H1 (cell line): ENCODE measurements around the gene TP53I11.

Experiments used
- CTCF ChIP-seq, 3 experiments: IDR thresholded peaks; 1 replicate in 2 of 3; 2 replicates in 1 of 3; pipeline versions ENCODE4 v1.5.1 to v1.6.1; 2011; ENCODE audit warnings: low read length in 3 of 3, mild to moderate bottlenecking in 3 of 3, inconsistent platforms in 2 of 3, low read depth in 1 of 3, moderate library complexity in 1 of 3; ENCODE audit not compliant: insufficient read depth in 1 of 3; ENCODE audit errors: control extremely low read depth in 1 of 3
- EGR1 ChIP-seq: IDR thresholded peaks from 2 replicates; pipeline ENCODE4 v1.6.1; 2011; ENCODE audit warnings: low read depth, low read length, borderline replicate concordance
- JUND ChIP-seq: IDR thresholded peaks from 2 replicates; pipeline ENCODE4 v1.6.1; 2011; ENCODE audit warnings: mild to moderate bottlenecking, improper control_type of control experiment, low read length
- KDM4A ChIP-seq: IDR thresholded peaks from one replicate; pipeline ENCODE4 v1.7.1; 2012; ENCODE audit warnings: low read depth, mild to moderate bottlenecking, moderate library complexity, low read length, inconsistent platforms; ENCODE audit not compliant: severe bottlenecking
- MAFK ChIP-seq: IDR thresholded peaks from 2 replicates; pipeline ENCODE4 v1.6.1; 2012; ENCODE audit warnings: low read depth, mild to moderate bottlenecking, improper control_type of control experiment, low read length
- NRF1 ChIP-seq: IDR thresholded peaks from 2 replicates; pipeline ENCODE4 v1.6.1; 2011; ENCODE audit warnings: mild to moderate bottlenecking, low read depth, low read length, improper control_type of control experiment
- POLR2A ChIP-seq, 2 experiments: IDR thresholded peaks; 1 replicate in 1 of 2; 2 replicates in 1 of 2; pipeline ENCODE4 v1.6.1; 2011; ENCODE audit warnings: low read depth in 2 of 2, low read length in 2 of 2, mild to moderate bottlenecking in 2 of 2; ENCODE audit errors: control extremely low read depth in 1 of 2
- POU5F1 ChIP-seq: IDR thresholded peaks from 2 replicates; pipeline ENCODE4 v1.6.1; 2011; ENCODE audit warnings: low read depth, mild to moderate bottlenecking, low read length, moderate library complexity
- RAD21 ChIP-seq, 2 experiments: IDR thresholded peaks in 1 of 2; conservative IDR thresholded peaks in 1 of 2; 2 replicates each; pipeline ENCODE4 v1.6.1; 2011; ENCODE audit warnings: low read depth in 2 of 2, low read length in 2 of 2, improper control_type of control experiment in 1 of 2, inconsistent platforms in 1 of 2, mild to moderate bottlenecking in 1 of 2, moderate library complexity in 1 of 2
- RFX5 ChIP-seq: IDR thresholded peaks from 2 replicates; pipeline ENCODE4 v1.6.1; 2011; ENCODE audit warnings: low read depth, low read length, improper control_type of control experiment, borderline replicate concordance
- RXRA ChIP-seq: IDR thresholded peaks from 2 replicates; pipeline ENCODE4 v1.6.1; 2011; ENCODE audit warnings: low read depth, mild to moderate bottlenecking, low read length, moderate library complexity; ENCODE audit not compliant: insufficient read depth
- SIN3A ChIP-seq, 2 experiments: IDR thresholded peaks in 1 of 2; conservative IDR thresholded peaks in 1 of 2; 2 replicates each; pipeline ENCODE4 v1.6.1; 2011 to 2012; ENCODE audit warnings: low read length in 2 of 2, improper control_type of control experiment in 1 of 2, low read depth in 1 of 2, mild to moderate bottlenecking in 1 of 2
- SIX5 ChIP-seq: IDR thresholded peaks from 2 replicates; pipeline ENCODE4 v1.6.1; 2011; ENCODE audit warnings: mild to moderate bottlenecking, low read depth, low read length
- TBP ChIP-seq: IDR thresholded peaks from 2 replicates; pipeline ENCODE4 v1.6.1; 2011; ENCODE audit warnings: low read depth, low read length, improper control_type of control experiment

DNA sequence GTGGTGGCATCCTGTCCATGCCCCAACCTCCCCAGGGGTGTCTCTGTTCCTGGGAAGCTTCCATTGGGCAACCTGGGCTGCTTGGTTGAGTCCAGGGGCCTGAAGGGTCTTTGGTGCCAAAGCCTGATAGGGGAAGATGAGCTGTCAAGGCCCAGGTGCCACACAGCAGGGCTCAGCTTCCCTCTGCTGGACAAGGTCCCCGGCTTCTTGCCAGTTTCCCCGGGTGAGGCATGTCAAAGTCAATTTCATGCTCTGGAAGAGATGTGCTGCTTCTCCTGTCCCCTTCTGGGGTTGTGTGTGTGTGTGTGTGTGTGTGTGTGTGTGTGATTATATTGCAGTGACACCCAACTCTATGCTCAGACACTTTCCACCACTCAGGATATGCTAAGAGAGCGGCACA is 26.9 kb downstream of the TP53I11 start:
- TF ChIP-seq SIN3A (conservative IDR thresholded peaks at IDR 0.05 in 1 of 2, IDR thresholded peaks at IDR 0.05 in 1 of 2; ENCODE audit: low read depth in 1 of 2, low read length in 2 of 2) (no peak), CTCF (IDR thresholded peaks at IDR 0.05; ENCODE audit: control extremely low read depth in 1 of 3, insufficient read depth in 1 of 3, low read depth in 1 of 3, low read length in 3 of 3) (no peak), SIX5 (no peak), JUND (no peak), RXRA (no peak), RAD21 (IDR thresholded peaks at IDR 0.05 in 1 of 2, conservative IDR thresholded peaks at IDR 0.05 in 1 of 2; ENCODE audit: low read depth in 2 of 2, low read length in 2 of 2) (no peak), EGR1 (no peak), MAFK (no peak), RFX5 (no peak), NRF1 (no peak), TBP (no peak), POLR2A (IDR thresholded peaks at IDR 0.05; ENCODE audit: control extremely low read depth in 1 of 2, low read depth in 2 of 2, low read length in 2 of 2) (no peak), POU5F1 (no peak), KDM4A (no peak)
